ENCODE measurements around the gene SLC12A8. TPM values are rescaled to one million over a fixed set of nuclear protein-coding genes. Genes with fewer than 3 reads are reported as not detected.

The SLC12A8 gene
- polyA plus RNA-seq, 1 experiment, result 8.4 TPM

DNA sequence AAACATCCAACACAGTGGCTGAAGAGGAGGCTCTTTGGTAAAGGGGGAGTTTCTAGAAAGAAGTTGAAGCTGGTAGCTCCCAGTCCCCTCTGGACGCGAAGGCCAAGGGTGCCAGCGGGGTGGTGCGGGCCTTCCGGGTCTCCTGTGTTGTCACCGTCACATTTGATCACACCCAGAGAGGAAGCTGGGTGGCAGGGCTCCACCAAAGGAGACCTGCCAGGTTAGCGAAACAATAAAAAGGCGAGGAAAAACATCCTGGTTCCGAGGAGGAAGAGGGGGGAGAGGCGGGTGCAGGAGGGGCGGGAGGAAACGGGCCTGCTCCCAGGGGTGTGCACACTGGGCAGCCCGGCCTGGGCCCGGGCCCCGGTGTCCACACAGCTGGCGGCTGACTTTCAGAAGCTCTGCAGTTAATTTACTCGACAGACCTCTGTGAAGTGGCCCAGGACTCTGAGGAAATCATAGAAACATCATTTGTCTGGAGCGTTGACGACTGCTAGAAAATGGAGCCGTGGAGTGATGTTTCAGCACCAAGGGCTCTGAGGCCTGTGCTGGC, 168.9 kb downstream of the SLC12A8 start:
- CTCF ChIA-PET, result interaction anchor here (0.9 kb wide), 1 partner anchor 120 kb away, joined by 3 read pairs; no protein-coding TSS in a partner anchor
- no peak overlapping the region for H3K4me3 ChIP-seq (ENCODE audit: low read depth, low read length)
- no peaks in the 10 kb centered on the region for H3K27me3 ChIP-seq (ENCODE audit: control insufficient read depth, insufficient read depth, low read length)
- peaks cover 18% of the 10 kb centered on the region for H3K36me3 ChIP-seq (ENCODE audit: control insufficient read depth, insufficient read depth, low read length)
- TF ChIP-seq, protein P1, sequence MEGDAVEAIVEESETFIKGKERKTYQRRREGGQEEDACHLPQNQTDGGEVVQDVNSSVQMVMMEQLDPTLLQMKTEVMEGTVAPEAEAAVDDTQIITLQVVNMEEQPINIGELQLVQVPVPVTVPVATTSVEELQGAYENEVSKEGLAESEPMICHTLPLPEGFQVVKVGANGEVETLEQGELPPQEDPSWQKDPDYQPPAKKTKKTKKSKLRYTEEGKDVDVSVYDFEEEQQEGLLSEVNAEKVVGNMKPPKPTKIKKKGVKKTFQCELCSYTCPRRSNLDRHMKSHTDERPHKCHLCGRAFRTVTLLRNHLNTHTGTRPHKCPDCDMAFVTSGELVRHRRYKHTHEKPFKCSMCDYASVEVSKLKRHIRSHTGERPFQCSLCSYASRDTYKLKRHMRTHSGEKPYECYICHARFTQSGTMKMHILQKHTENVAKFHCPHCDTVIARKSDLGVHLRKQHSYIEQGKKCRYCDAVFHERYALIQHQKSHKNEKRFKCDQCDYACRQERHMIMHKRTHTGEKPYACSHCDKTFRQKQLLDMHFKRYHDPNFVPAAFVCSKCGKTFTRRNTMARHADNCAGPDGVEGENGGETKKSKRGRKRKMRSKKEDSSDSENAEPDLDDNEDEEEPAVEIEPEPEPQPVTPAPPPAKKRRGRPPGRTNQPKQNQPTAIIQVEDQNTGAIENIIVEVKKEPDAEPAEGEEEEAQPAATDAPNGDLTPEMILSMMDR (IDR thresholded peaks at IDR 0.05; ENCODE audit: insufficient read depth, low read depth, low read length), result no peak
- POLR2A ChIA-PET, result no interaction called here
- no peak for DNase-seq (ENCODE audit: low read depth)

DNA sequence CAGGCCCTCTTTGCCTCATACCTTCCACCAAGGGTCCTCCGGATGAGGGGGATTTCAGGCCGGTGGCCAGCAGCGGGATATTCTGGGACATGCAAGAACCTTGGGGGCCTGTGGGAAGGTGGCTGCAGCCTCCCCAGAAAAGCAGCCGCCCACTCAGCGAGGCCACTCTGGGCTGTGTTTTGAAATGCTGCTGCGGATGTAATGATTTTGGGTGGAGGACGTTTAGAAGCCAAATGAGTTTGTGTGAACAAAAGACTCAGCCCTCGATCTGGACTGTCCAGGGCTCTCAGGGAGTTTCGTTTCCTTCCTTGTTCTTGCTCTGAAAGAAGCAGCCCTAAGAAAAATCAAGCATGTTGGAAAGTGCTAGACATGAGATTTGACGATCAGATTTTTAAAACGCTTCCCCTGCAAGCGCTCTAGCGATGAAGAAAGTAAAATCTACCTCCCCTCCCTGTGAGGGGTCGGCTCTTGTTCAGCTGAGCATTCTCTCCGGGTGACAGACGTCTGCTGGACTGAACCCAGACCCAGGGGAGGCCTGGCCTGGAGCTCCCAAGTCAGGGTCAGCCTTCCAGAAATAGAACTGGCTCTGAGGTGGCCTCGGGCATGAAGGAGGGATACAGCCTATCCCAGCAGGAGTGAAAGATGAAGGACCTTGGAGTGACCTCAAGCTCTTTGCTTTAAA, 169.7 kb downstream of the SLC12A8 start:
- Histone ChIP-seq H3K27me3 (ENCODE audit: control insufficient read depth, insufficient read depth, low read length) (no peaks in the 10 kb centered on the region), H3K36me3 (ENCODE audit: control insufficient read depth, insufficient read depth, low read length) (peaks cover 17% of the 10 kb centered on the region), H3K4me3 (ENCODE audit: low read depth, low read length) (no peak overlapping the region)
- ChIA-PET CTCF (interaction anchor here (0.7 kb wide), 1 partner anchor 118 kb away, joined by 4 read pairs; no protein-coding TSS in a partner anchor), POLR2A (interaction anchor here (0.6 kb wide), 1 partner anchor 34 kb away, joined by 3 read pairs; no protein-coding TSS in a partner anchor)
- DNase-seq (ENCODE audit: low read depth), result no peak
- TF ChIP-seq, protein P1 (IDR thresholded peaks at IDR 0.05; ENCODE audit: insufficient read depth, low read depth, low read length), result no peak

DNA sequence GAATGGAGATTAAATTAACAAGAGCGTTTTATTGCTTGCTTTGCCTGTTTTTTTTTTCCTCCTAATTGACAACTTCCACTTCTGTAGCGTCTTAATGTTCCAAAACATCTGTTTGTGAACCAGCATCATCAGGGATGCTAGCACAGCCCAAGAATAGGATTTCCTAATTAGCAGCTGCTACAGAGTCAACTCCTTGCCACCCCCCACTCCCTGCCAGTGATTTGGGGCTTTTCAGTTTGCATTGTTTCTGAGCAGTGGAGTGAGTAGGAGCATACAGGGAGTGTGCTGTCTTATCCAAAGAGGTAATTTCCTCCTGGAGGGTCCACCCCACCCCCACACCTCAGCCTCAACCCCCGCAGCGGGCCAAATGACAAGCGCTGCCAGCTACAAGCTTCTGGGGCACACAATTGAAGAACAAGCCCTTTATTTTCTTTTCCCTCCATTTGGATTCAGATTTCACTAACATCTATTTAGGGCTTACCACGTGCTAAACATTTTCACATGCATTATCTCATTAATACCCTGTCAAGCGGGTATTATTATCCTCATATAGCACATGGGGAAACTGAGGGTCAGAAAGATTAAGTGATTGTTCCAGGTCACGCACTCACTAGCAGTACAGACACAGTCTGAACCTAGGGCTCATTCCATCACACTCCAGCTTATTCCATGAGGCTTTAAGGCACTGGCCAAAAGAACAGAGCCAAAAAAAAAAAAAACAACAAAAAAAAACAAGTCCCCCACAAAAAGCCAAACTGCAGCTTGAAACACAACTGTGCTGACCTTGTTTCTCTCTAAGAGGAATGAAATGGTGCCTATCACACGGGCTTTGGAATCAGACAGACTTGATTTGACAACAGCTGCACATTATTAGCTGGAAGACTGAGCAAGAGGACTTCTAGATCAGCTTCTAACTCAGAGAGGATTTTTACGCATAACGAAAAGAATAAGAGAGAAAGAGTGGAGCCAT, 173.1 kb downstream of the SLC12A8 start:
- CTCF ChIA-PET, result interaction anchor here (1.6 kb wide), 1 partner anchor 13 kb away, joined by 3 read pairs; no protein-coding TSS in a partner anchor
- DNase-seq (ENCODE audit: low read depth), result no peak
- TF ChIP-seq, protein P1 (IDR thresholded peaks at IDR 0.05; ENCODE audit: insufficient read depth, low read depth, low read length), result no peak
- Histone ChIP-seq H3K27me3 (ENCODE audit: control insufficient read depth, insufficient read depth, low read length) (no peaks in the 10 kb centered on the region), H3K36me3 (ENCODE audit: control insufficient read depth, insufficient read depth, low read length) (peaks cover 6% of the 10 kb centered on the region), H3K4me3 (ENCODE audit: low read depth, low read length) (no peak overlapping the region)
- POLR2A ChIA-PET, result interaction anchor here (0.8 kb wide), 1 partner anchor 8 kb away, joined by 3 read pairs; no protein-coding TSS in a partner anchor

DNA sequence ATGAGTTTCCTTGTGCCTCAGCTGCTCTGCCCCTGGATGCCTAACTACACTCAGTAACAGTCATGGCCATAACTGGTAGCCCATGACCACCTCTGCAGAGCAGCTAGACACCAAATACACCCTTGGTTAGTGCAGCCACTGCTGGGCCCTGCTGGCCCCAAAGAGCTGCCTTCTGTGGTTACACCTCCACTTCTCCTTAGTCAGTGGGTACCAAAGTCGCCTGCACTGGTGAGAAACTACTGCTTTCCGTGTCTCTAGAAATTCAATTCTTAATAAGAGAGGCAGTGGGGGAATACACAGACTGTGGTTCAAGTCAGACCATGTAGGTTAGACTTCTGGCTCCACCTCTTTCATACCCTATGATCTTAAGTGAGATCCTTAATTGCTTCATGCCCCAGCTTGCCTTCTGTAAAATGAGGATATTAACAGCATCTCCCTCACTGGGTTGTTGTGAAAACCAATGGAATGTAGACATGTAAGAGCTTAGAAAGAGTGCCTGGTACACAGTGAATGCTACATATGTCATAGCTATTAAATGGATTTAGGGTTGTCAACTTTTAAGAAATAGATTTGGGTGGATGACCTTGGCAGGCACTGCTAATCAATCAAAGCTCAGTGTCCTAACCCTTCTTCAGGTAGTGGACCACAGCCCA, 174.9 kb downstream of the SLC12A8 start:
- POLR2A ChIA-PET, result no interaction called here
- H3K27me3 ChIP-seq (ENCODE audit: control insufficient read depth, insufficient read depth, low read length), result no peaks in the 10 kb centered on the region
- no peak overlapping the region for H3K4me3 ChIP-seq (ENCODE audit: low read depth, low read length)
- DNase-seq (ENCODE audit: low read depth), result no peak
- TF ChIP-seq, protein P1 (IDR thresholded peaks at IDR 0.05; ENCODE audit: insufficient read depth, low read depth, low read length), result no peak
- H3K36me3 ChIP-seq (ENCODE audit: control insufficient read depth, insufficient read depth, low read length), result peaks cover 3% of the 10 kb centered on the region
- CTCF ChIA-PET, result interaction anchor here (0.7 to 1.4 kb wide), 3 partner anchors 10 to 79 kb away, joined by 3 to 7 read pairs (median 6); no protein-coding TSS in a partner anchor

Measured in BJ (cell line).